Neural cell (in vitro differentiated cells): ENCODE results near the gene LOXL4. TPM values are rescaled to one million over a fixed set of nuclear protein-coding genes. Genes with fewer than 3 reads are reported as not detected.

ENCODE experiments used
- H2AFZ ChIP-seq: fragments of 200-600, 300-800 bp; sonication (generic), shearing (Covaris generic); 2 replicates; pipeline ENCODE4 v1.6.0; 2014; ENCODE audit warnings: low read depth, mild to moderate bottlenecking, antibody characterized with exemption, low read length, moderate library complexity
- H3F3A ChIP-seq: fragments of 200-600 bp; shearing (Covaris generic); 2 replicates; pipeline ENCODE4 v1.6.1; 2016; ENCODE audit warnings: mild to moderate bottlenecking, moderate library complexity, mixed read lengths, antibody characterized with exemption, low read length; ENCODE audit not compliant: insufficient read depth, poor library complexity, severe bottlenecking
- H3K27ac ChIP-seq: fragments of 200-600, 300-800 bp; sonication (generic), shearing (Covaris generic); 2 replicates; pipeline ENCODE4 v1.5.1; 2014; ENCODE audit warnings: mild to moderate bottlenecking, low read length, moderate library complexity
- H3K27me3 ChIP-seq: fragments of 300-800, 200-600 bp; sonication (generic), shearing (Covaris generic); 2 replicates; pipeline ENCODE4 v1.6.0; 2014; ENCODE audit warnings: mild to moderate bottlenecking, low read depth, low read length, moderate library complexity; ENCODE audit not compliant: insufficient read depth
- H3K36me3 ChIP-seq: fragments of 300-800, 200-600 bp; sonication (generic), shearing (Covaris generic); 2 replicates; pipeline ENCODE4 v1.5.1; 2014; ENCODE audit warnings: mild to moderate bottlenecking, antibody characterized with exemption, low read length, moderate library complexity; ENCODE audit not compliant: insufficient read depth
- H3K4me2 ChIP-seq: fragments of 300-800, 200-600 bp; sonication (generic), shearing (Covaris generic); 2 replicates; pipeline ENCODE4 v1.6.0; 2014; ENCODE audit warnings: mild to moderate bottlenecking, low read length
- H3K4me3 ChIP-seq: fragments of 300-800, 200-600 bp; sonication (generic), shearing (Covaris generic); 2 replicates; pipeline ENCODE4 v1.5.1; 2014; ENCODE audit warnings: mild to moderate bottlenecking, low read length, moderate library complexity
- H3K79me2 ChIP-seq: fragments of 200-600 bp; shearing (Covaris generic); replicated peaks from 2 replicates; pipeline ENCODE4 v1.6.0; 2014; ENCODE audit warnings: mild to moderate bottlenecking, low read length, moderate library complexity; ENCODE audit not compliant: insufficient read depth
- H3K9ac ChIP-seq: fragments of 300-800, 200-600 bp; sonication (generic), shearing (Covaris generic); 2 replicates; pipeline ENCODE4 v1.6.1; 2016; ENCODE audit warnings: mild to moderate bottlenecking, low read length, mixed read lengths
- H3K9me2 ChIP-seq: fragments of 200-600 bp; shearing (Covaris generic); 2 replicates; pipeline ENCODE4 v1.6.1; 2016; ENCODE audit warnings: mild to moderate bottlenecking, low read length, mixed read lengths; ENCODE audit not compliant: insufficient read depth
- H3K9me3 ChIP-seq: fragments of 200-600, 300-800 bp; sonication (generic), shearing (Covaris generic); 2 replicates; pipeline ENCODE4 v1.6.1; 2016; ENCODE audit warnings: mild to moderate bottlenecking, mixed run types, low read length, moderate library complexity, mixed read lengths
- H4K20me1 ChIP-seq: fragments of 200-600 bp; shearing (Covaris generic); 2 replicates; pipeline ENCODE4 v1.6.1; 2016; ENCODE audit warnings: mild to moderate bottlenecking, mixed run types; ENCODE audit not compliant: insufficient read depth
- CTCF ChIP-seq: fragments of 450-650 bp; IDR thresholded peaks from 2 replicates; pipeline ENCODE4 v1.5.1; 2014; ENCODE audit warnings: antibody characterized with exemption, mild to moderate bottlenecking, moderate library complexity; ENCODE audit not compliant: poor library complexity, severe bottlenecking
- EP300 ChIP-seq: fragments of 450-650 bp; conservative IDR thresholded peaks from 2 replicates; pipeline ENCODE4 v1.6.1; 2014; ENCODE audit warnings: antibody characterized with exemption, mild to moderate bottlenecking, moderate library complexity; ENCODE audit not compliant: poor library complexity, severe bottlenecking
- EZH2 ChIP-seq: fragments of 200-600, 300-800 bp; shearing (Covaris generic), sonication (generic); IDR thresholded peaks from 2 replicates; pipeline ENCODE4 v1.6.1; 2014; ENCODE audit warnings: antibody characterized with exemption, low read length, borderline replicate concordance, mild to moderate bottlenecking; ENCODE audit not compliant: insufficient read depth, poor library complexity, severe bottlenecking
- MXI1 ChIP-seq: fragments of 450-650 bp; conservative IDR thresholded peaks from 2 replicates; pipeline ENCODE4 v1.6.1; 2014; ENCODE audit warnings: antibody characterized with exemption, mild to moderate bottlenecking; ENCODE audit not compliant: poor library complexity, severe bottlenecking
- POLR2AphosphoS5 ChIP-seq: IDR thresholded peaks from 2 replicates; pipeline ENCODE4 v1.6.1; 2012
- RAD21 ChIP-seq: fragments of 450-650 bp; conservative IDR thresholded peaks from 2 replicates; pipeline ENCODE4 v1.6.1; 2014; ENCODE audit warnings: antibody characterized with exemption, mild to moderate bottlenecking, moderate library complexity
- REST ChIP-seq: IDR thresholded peaks from 2 replicates; pipeline ENCODE4 v1.6.1; 2012; ENCODE audit warnings: borderline replicate concordance
- SMC3 ChIP-seq: fragments of 450-650 bp; conservative IDR thresholded peaks from 2 replicates; pipeline ENCODE4 v1.6.1; 2014; ENCODE audit warnings: antibody characterized with exemption, mild to moderate bottlenecking, moderate library complexity; ENCODE audit not compliant: poor library complexity
- TAF1 ChIP-seq: IDR thresholded peaks from 2 replicates; pipeline ENCODE4 v1.6.1; 2012; ENCODE audit warnings: low read depth
- polyA plus RNA-seq: library from polyadenylated mRNA; depleted of rRNA; stranded (reverse); fragments of >200 nt; gene quantifications from 2 replicates; pipeline ENCODE4 v1.2.3, GENCODE V29; 2014

Gene LOXL4
- polyA plus RNA-seq, 1 donor from 2014 or later, result not detected

- Histone ChIP-seq H3K79me2 (no peaks in the 10 kb centered on the region), H3K9ac (no peak overlapping the region), H3K4me3 (no peak overlapping the region), H3F3A (no peaks in the 10 kb centered on the region), H4K20me1 (no peaks in the 10 kb centered on the region), H3K9me2 (no peaks in the 10 kb centered on the region), H2AFZ (no peak overlapping the region), H3K4me2 (no peak overlapping the region), H3K27me3 (no peaks in the 10 kb centered on the region), H3K9me3 (no peaks in the 10 kb centered on the region), H3K36me3 (no peaks in the 10 kb centered on the region), H3K27ac (no peak overlapping the region)
- TF ChIP-seq REST (no peak), SMC3 (no peak), MXI1 (no peak), EZH2 (no peak), CTCF (no peak), RAD21 (no peak), EP300 (no peak), POLR2AphosphoS5 (no peak), TAF1 (no peak)
These were observed 23.9 kb downstream of the LOXL4 start for GRCh38 chr10:98244141-98244540.

- H3K4me3 ChIP-seq, result no peak overlapping the region
- H3K36me3 ChIP-seq, result no peaks in the 10 kb centered on the region
- TF ChIP-seq RAD21 (peak; percentile 91), EZH2 (no peak), SMC3 (peak; percentile 90), CTCF (peak; percentile 86)
- no peaks in the 10 kb centered on the region for H3K79me2 ChIP-seq
- no peaks in the 10 kb centered on the region for H3K9me2 ChIP-seq
- H3F3A ChIP-seq, result no peaks in the 10 kb centered on the region
- H3K9ac ChIP-seq, result no peak overlapping the region
- no peaks in the 10 kb centered on the region for H4K20me1 ChIP-seq
- no peak overlapping the region for H3K27ac ChIP-seq
- H3K4me2 ChIP-seq, result no peak overlapping the region
- H3K9me3 ChIP-seq, result no peaks in the 10 kb centered on the region
- no peaks in the 10 kb centered on the region for H3K27me3 ChIP-seq
- H2AFZ ChIP-seq, result no peak overlapping the region
These were observed 25.2 kb downstream of the LOXL4 start for GRCh38 chr10:98242823-98243222.
